CD4-positive, alpha-beta T cell treated with Interleukin-6 at 100 ng/mL for 8 hours (primary cell): ENCODE results near the gene PML.
"Not testable (repeated sequence)": the region's sequence is repeated elsewhere in the genome, so short reads cannot be mapped to it uniquely, and the experiment has no call there.

Experiments
- DNase-seq: peaks from one replicate; pipeline ENCODE4 v3.0.0-alpha.2; 2020; ENCODE audit warnings: mixed read lengths, low spot score

The PML gene

GRCh38 chr15:73959012-73959581, 35.4 kb upstream of the PML start:
- peak; percentile 57 for DNase-seq

GRCh38 chr15:73959801-73960200, 34.7 kb upstream of the PML start:
- DNase-seq: no peak

- DNase-seq: not testable (repeated sequence)
Observed at GRCh38 chr15:73960472-73961070, 33.9 kb upstream of the PML start.

GRCh38 chr15:73962433-73962832, 32.1 kb upstream of the PML start:
- DNase-seq: no peak

GRCh38 chr15:73964736-73965093, 29.8 kb upstream of the PML start:
- DNase-seq: peak; percentile 83

GRCh38 chr15:73965094-73965757, 29.3 kb upstream of the PML start:
- DNase-seq: no peak

GRCh38 chr15:73965758-73966113, 28.8 kb upstream of the PML start:
- DNase-seq: peak; percentile 51

- no peak for DNase-seq
Observed at GRCh38 chr15:73968461-73968860, 26.1 kb upstream of the PML start.

- DNase-seq: no peak
Observed at GRCh38 chr15:73969151-73969759, 25.3 kb upstream of the PML start.

GRCh38 chr15:73972984-73973682, 21.4 kb upstream of the PML start:
- peak; percentile 76 for DNase-seq

GRCh38 chr15:73973683-73974200, 20.8 kb upstream of the PML start:
- not testable (repeated sequence) for DNase-seq

GRCh38 chr15:73975440-73976125, 18.9 kb upstream of the PML start:
- peak; percentile 58 for DNase-seq

GRCh38 chr15:73978896-73979295, 15.6 kb upstream of the PML start:
- DNase-seq: no peak

- no peak for DNase-seq
Observed at GRCh38 chr15:73979636-73980035, 14.9 kb upstream of the PML start.

GRCh38 chr15:73981761-73982221, 12.7 kb upstream of the PML start:
- DNase-seq: no peak

GRCh38 chr15:73982222-73982962, 12.1 kb upstream of the PML start:
- DNase-seq: peak; percentile 17

- DNase-seq: no peak
Observed at GRCh38 chr15:73983211-73983727, 11.2 kb upstream of the PML start.

- no peak for DNase-seq
Observed at GRCh38 chr15:73983773-73984172, 10.7 kb upstream of the PML start.

GRCh38 chr15:73984208-73984979, 10.1 kb upstream of the PML start:
- DNase-seq: no peak
